Endothelial cell of umbilical vein (primary cell): Measurements from ENCODE around the gene CABCOCO1. TPM values are rescaled to one million over a fixed set of nuclear protein-coding genes. Genes with fewer than 3 reads are reported as not detected.

Experiments used
- BruUV-seq: library from RNA; stranded (reverse); fragments of 400-500 nt; replicated peaks from 2 replicates; lab custom pipeline; 2021; lab: Mats Ljungman, UMichigan
- CTCF ChIA-PET: fragments of 300-600, 350-600 bp; sonication (Branson Sonifier 250); formaldehyde crosslinking; loops from one replicate; lab custom pipeline; 2021; ENCODE audit warnings: antibody characterized with exemption, inconsistent platforms; lab: Charles Lee
- POLR2A ChIA-PET: fragments of 300-600, 350-600 bp; sonication (Branson Sonifier 250); formaldehyde crosslinking; loops from one replicate; lab custom pipeline; 2021; ENCODE audit warnings: antibody characterized with exemption, inconsistent platforms; lab: Charles Lee
- DNase-seq: peaks from one replicate; pipeline ENCODE4 v3.0.0-alpha.2; 2011; ENCODE audit warnings: low read depth, low spot score
- FAIRE-seq: peaks from 2 replicates; lab custom pipeline; 2011; peaks lifted over from hg19 to GRCh38; lab: Jason Lieb, UNC
- H2AFZ ChIP-seq: 2 replicates; pipeline ENCODE4 v1.6.0; 2012; ENCODE audit warnings: low read depth, low read length, control low read depth, inconsistent platforms
- H3K27ac ChIP-seq: 2 replicates; pipeline ENCODE4 v1.5.1; 2011; ENCODE audit warnings: low read depth, mild to moderate bottlenecking, control low read depth, low read length, moderate library complexity; ENCODE audit not compliant: insufficient read depth
- H3K27me3 ChIP-seq, 2 experiments: 2 replicates each; pipeline versions ENCODE4 v1.6.0 to v1.6.1; 2011; ENCODE audit warnings: low read length in 2 of 2, mixed read lengths in 1 of 2; ENCODE audit not compliant: control insufficient read depth in 2 of 2, insufficient read depth in 2 of 2
- H3K36me3 ChIP-seq, 2 experiments: 2 replicates in 1 of 2; 3 replicates in 1 of 2; pipeline ENCODE4 v1.5.1; 2011; ENCODE audit warnings: low read length in 2 of 2, mild to moderate bottlenecking in 1 of 2, moderate library complexity in 1 of 2; ENCODE audit not compliant: control insufficient read depth in 2 of 2, insufficient read depth in 2 of 2; ENCODE audit errors: extremely low read depth in 1 of 2
- H3K4me1 ChIP-seq: 3 replicates; pipeline ENCODE4 v1.5.1; 2011; ENCODE audit warnings: mild to moderate bottlenecking, low read length; ENCODE audit not compliant: control insufficient read depth, insufficient read depth; ENCODE audit errors: extremely low read depth
- H3K4me2 ChIP-seq: 2 replicates; pipeline ENCODE4 v1.6.1; 2011; ENCODE audit warnings: low read length, control low read depth, mixed read lengths; ENCODE audit not compliant: insufficient read depth
- H3K4me3 ChIP-seq, 3 experiments: fragments of 200-600 bp in 1 of 3; sonication (generic), shearing (Covaris generic) in 1 of 3; replicated peaks in 1 of 3; 2 replicates each; pipeline ENCODE4 v1.5.1; 2011 to 2016; ENCODE audit warnings: control low read depth in 3 of 3, low read length in 3 of 3, mild to moderate bottlenecking in 2 of 3, inconsistent platforms in 1 of 3, low read depth in 1 of 3, moderate library complexity in 1 of 3; ENCODE audit not compliant: insufficient read depth in 1 of 3
- H3K79me2 ChIP-seq: 2 replicates; pipeline ENCODE4 v1.6.0; 2012; ENCODE audit warnings: low read length, inconsistent platforms; ENCODE audit not compliant: control insufficient read depth, insufficient read depth
- H3K9ac ChIP-seq: replicated peaks from 2 replicates; pipeline ENCODE3; 2011; ENCODE audit warnings: low read length, control low read depth; ENCODE audit not compliant: insufficient read depth; ENCODE audit errors: extremely low read depth
- H3K9me1 ChIP-seq: replicated peaks from 3 replicates; pipeline ENCODE4 v1.6.0; 2011; ENCODE audit warnings: mild to moderate bottlenecking, low read length; ENCODE audit not compliant: control insufficient read depth, insufficient read depth; ENCODE audit errors: extremely low read depth
- H3K9me3 ChIP-seq: replicated peaks from 2 replicates; pipeline ENCODE4 v1.5.1; 2012; ENCODE audit warnings: low read length, inconsistent platforms; ENCODE audit not compliant: control insufficient read depth, insufficient read depth
- H4K20me1 ChIP-seq: replicated peaks from 2 replicates; pipeline ENCODE3; 2011; ENCODE audit warnings: mild to moderate bottlenecking, low read length; ENCODE audit not compliant: control insufficient read depth, insufficient read depth; ENCODE audit errors: extremely low read depth
- EZH2 ChIP-seq: IDR thresholded peaks from 2 replicates; pipeline ENCODE4 v1.6.1; 2012; ENCODE audit warnings: borderline replicate concordance, low read depth, mild to moderate bottlenecking, moderate library complexity, low read length, inconsistent platforms; ENCODE audit not compliant: severe bottlenecking
- FOS ChIP-seq: IDR thresholded peaks from 2 replicates; pipeline ENCODE4 v1.6.1; 2011; ENCODE audit warnings: mild to moderate bottlenecking, low read length, moderate library complexity, borderline replicate concordance; ENCODE audit not compliant: insufficient read depth
- GATA2 ChIP-seq: IDR thresholded peaks from 2 replicates; pipeline ENCODE4 v1.7.0; 2011; ENCODE audit warnings: low read depth, mild to moderate bottlenecking, moderate library complexity, mixed read lengths, low read length; ENCODE audit not compliant: insufficient read length, insufficient read depth
- JUN ChIP-seq: IDR thresholded peaks from 2 replicates; pipeline ENCODE4 v1.6.1; 2011; ENCODE audit warnings: borderline replicate concordance, low read depth; ENCODE audit not compliant: insufficient read length, insufficient read depth
- MYC ChIP-seq: IDR thresholded peaks from one replicate; pipeline ENCODE4 v1.6.1; 2011; ENCODE audit warnings: mild to moderate bottlenecking, low read depth, low read length
- POLR2A ChIP-seq: IDR thresholded peaks from 2 replicates; pipeline ENCODE4 v1.6.1; 2012; ENCODE audit warnings: low read depth, mild to moderate bottlenecking, control low read depth, low read length
- POLR2AphosphoS5 ChIP-seq: IDR thresholded peaks from 2 replicates; pipeline ENCODE4 v1.6.1; 2012; ENCODE audit warnings: low read depth, mild to moderate bottlenecking, control low read depth, low read length, moderate library complexity; ENCODE audit not compliant: insufficient read depth
- dilution Hi-C: fragments of 300-500 bp; cut with MboI; formaldehyde crosslinking; loops from one replicate; pipeline ENCODE4 v1.15.0; 2019; ENCODE audit warnings: low sequenced_read_pairs; ENCODE audit not compliant: extremely low pct_ligation_motif_present
- intact Hi-C: fragments of 100-400 bp; cut with micrococcal nuclease; formaldehyde crosslinking; loops from one replicate; pipeline ENCODE4 v1.10.0; 2022
- polyA plus RNA-seq, 4 experiments: library from polyadenylated mRNA; depleted of rRNA in 3 of 4; stranded (reverse) in 3 of 4; unstranded in 1 of 4; fragments of >200 nt; gene quantifications; 2 replicates each; pipeline versions ENCODE4 v1.2.1 to v1.2.3, GENCODE V29; 2011 to 2012; ENCODE audit warnings: missing spikeins in 1 of 4
- total RNA-seq: library from RNA; stranded (reverse); gene quantifications from 2 replicates; pipeline ENCODE4 v1.2.3, GENCODE V29; 2021
- TF ChIP-seq, protein P1 (sequence below), 2 donors: IDR thresholded peaks; 1 replicate in 1 of 2; 2 replicates in 1 of 2; pipeline ENCODE4 v1.5.1; 2011; ENCODE audit warnings: low read length in 2 of 2, mild to moderate bottlenecking in 2 of 2, moderate library complexity in 2 of 2, control low read depth in 1 of 2, inconsistent platforms in 1 of 2, low read depth in 1 of 2; ENCODE audit not compliant: insufficient read depth in 1 of 2; ENCODE audit errors: extremely low read depth in 1 of 2
- TF ChIP-seq, protein P2 (sequence below): IDR thresholded peaks from 2 replicates; pipeline ENCODE4 v1.6.1; 2011; ENCODE audit not compliant: insufficient read depth, insufficient read length

Gene CABCOCO1
- total and polyA plus RNA-seq, 2 donors (not counting 3 experiments of a cell fraction or from before 2014, with no cell fraction given), result 0.06 to 1.3 TPM

DNA sequence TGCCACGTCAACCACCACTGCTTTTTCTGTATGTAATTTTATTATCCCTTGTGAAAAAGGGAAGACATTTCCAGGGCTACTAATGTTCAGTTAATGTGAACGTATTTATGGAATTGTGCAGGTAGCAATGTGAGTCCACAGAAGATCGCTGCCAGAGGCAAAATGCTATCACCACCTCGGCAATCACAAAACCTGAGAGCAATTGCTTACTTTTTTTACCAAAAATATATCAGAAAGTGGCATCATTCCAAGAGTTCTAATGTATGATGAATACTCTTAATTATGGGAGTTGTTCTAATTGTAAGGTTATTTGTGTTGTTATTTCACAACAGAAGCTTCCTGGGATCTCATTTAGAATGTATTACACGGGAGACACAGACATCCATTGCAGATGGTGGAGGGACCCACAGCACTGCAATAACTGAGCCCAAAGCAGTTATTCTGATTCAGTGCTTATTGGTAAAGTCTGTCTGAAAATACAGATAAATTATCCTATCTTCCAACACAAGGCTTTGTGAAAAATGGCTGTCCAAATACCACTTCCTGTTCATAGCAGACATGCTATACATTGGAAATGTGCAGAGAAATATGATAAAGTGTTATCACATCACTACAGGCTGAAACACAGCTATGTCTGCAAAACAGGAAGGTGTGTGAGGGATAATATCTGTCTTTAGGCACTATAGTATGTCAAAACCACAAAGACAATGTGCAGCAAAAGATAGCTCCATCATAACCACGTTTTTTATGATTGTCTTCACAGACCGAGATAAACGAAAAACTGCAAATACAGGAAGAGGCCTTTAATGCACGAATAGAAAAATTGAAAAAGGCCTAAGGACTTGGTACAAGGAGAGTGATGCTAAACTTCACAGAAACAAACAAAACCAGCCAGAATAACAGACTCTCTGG is 102.7 kb downstream of the CABCOCO1 start:
- no peaks in the 10 kb centered on the region for H3K79me2 ChIP-seq
- ChIA-PET CTCF (interaction anchor here (1.4 kb wide), 2 partner anchors 13 to 32 kb away, joined by 3 to 4 read pairs; no protein-coding TSS in a partner anchor), POLR2A (no interaction called here)
- H4K20me1 ChIP-seq, result no peaks in the 10 kb centered on the region
- no peaks in the 10 kb centered on the region for H3K9me3 ChIP-seq
- H3K9ac ChIP-seq, result no peak overlapping the region
- DNase-seq, result peak; percentile 62
- H2AFZ ChIP-seq, result peak overlapping the region; percentile 27
- H3K9me1 ChIP-seq, result no peaks in the 10 kb centered on the region
- H3K4me1 ChIP-seq, result peaks cover 9% of the 10 kb centered on the region
- no peak overlapping the region for H3K4me2 ChIP-seq
- peak; percentile 69 for FAIRE-seq
- intact Hi-C loops, result no loop called here
- H3K27ac ChIP-seq, result no peak overlapping the region
- H3K36me3 ChIP-seq, result no peaks in the 10 kb centered on the region
- TF ChIP-seq, protein P1, sequence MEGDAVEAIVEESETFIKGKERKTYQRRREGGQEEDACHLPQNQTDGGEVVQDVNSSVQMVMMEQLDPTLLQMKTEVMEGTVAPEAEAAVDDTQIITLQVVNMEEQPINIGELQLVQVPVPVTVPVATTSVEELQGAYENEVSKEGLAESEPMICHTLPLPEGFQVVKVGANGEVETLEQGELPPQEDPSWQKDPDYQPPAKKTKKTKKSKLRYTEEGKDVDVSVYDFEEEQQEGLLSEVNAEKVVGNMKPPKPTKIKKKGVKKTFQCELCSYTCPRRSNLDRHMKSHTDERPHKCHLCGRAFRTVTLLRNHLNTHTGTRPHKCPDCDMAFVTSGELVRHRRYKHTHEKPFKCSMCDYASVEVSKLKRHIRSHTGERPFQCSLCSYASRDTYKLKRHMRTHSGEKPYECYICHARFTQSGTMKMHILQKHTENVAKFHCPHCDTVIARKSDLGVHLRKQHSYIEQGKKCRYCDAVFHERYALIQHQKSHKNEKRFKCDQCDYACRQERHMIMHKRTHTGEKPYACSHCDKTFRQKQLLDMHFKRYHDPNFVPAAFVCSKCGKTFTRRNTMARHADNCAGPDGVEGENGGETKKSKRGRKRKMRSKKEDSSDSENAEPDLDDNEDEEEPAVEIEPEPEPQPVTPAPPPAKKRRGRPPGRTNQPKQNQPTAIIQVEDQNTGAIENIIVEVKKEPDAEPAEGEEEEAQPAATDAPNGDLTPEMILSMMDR (IDR thresholded peaks at IDR 0.05; ENCODE audit: extremely low read depth in 1 of 2, insufficient read depth in 1 of 2, low read depth in 1 of 2, low read length in 2 of 2), result no peak
- TF ChIP-seq GATA2 (no peak), JUN (no peak), POLR2AphosphoS5 (no peak), POLR2A (no peak), EZH2 (no peak), FOS (no peak), MYC (no peak)
- TF ChIP-seq, protein P2, sequence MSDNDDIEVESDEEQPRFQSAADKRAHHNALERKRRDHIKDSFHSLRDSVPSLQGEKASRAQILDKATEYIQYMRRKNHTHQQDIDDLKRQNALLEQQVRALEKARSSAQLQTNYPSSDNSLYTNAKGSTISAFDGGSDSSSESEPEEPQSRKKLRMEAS, result no peak
- no peak overlapping the region for H3K4me3 ChIP-seq
- no peaks in the 10 kb centered on the region for H3K27me3 ChIP-seq
- no TSS peak for BruUV-seq
- dilution Hi-C loops, result no loop called here
